Measurements from ENCODE around the gene PPARA. TPM values are rescaled to one million over a fixed set of nuclear protein-coding genes. Genes with fewer than 3 reads are reported as not detected.
A peak's percentile ranks its signal among the peaks of the same experiment; 100 is the strongest.

Gene PPARA
- total RNA-seq, 1 donor from 2014 or later: 13.0 TPM

DNA sequence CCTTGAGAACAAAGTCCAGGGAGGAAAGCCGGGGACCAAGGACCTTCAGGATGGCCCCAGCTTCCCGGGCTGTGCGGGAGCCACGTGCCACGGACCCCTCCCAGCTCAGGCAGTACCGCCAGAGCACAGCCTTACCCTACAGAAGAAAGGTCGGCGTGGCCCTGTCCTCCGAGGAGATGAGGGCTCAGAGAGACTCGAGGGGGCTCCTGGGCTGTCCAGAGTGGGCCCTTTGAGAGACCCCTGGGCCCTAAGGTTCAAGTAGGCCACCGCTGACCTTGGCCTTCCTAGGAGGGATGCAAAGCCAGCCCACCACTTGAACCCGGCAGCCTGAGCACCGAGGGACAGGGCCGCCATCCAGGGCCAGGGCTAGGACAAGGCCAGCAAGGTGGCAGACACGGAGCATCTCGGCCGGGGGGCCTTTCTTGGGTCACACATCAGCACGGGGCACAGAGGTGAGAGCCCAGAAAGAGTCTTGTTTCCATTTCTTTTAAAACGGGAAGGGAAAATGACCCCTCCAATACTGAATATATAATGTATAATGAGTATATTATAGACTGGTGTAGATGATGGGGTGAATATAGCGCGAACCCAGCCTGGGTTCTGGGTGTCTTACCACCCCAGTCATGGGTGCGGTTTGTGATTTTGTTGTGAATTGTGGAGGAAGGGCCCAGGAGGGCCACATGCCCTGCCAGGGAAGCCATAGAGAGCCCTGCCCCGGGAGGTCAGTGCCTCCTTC, 34.4 kb upstream of the PPARA start:
- TF ChIP-seq CTCF (IDR thresholded peaks at IDR 0.05; ENCODE audit: unreplicated experiment): no peak
- Mint-ChIP-seq H3K36me3 (no peaks in the 10 kb centered on the region), H3K4me3 (no peak overlapping the region), H3K4me1 (no peaks in the 10 kb centered on the region), H3K27me3 (ENCODE audit: low read depth) (no peaks in the 10 kb centered on the region), H3K27ac (no peak overlapping the region), H3K9me3 (no peaks in the 10 kb centered on the region)
- DNase-seq (ENCODE audit: low spot score in 2 of 2, unreplicated experiment in 2 of 2): no peak

DNA sequence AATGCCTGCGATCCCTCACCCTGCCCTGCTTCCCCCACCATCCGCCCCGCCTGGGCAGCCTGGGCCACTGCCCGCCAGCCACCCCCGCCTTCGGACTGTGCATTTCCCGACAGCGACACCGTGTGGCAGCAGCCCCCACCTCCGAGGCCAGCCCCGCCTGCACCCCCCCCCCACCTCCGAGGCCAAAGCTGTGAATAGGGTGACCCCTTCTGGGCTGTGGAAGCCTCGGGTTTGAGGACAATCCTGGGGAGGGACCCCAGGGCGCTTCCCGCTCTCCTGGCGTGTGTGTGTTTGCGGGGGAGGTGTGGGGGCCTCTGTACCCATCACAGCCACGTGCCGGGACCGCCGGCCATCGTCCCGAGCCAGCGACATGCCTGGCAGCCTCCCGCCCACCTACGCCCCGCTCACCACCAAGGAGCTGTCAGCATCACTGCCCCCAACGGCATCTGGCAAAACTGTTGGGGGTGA, 33.8 kb upstream of the PPARA start:
- Mint-ChIP-seq H3K9me3 (no peaks in the 10 kb centered on the region), H3K4me1 (no peaks in the 10 kb centered on the region), H3K36me3 (no peaks in the 10 kb centered on the region), H3K4me3 (no peak overlapping the region), H3K27ac (no peak overlapping the region), H3K27me3 (ENCODE audit: low read depth) (no peaks in the 10 kb centered on the region)
- peak; percentile 77 for TF ChIP-seq CTCF (IDR thresholded peaks at IDR 0.05; ENCODE audit: unreplicated experiment)
- peak; percentile 88 to 90 for DNase-seq (ENCODE audit: low spot score in 2 of 2, unreplicated experiment in 2 of 2)

DNA sequence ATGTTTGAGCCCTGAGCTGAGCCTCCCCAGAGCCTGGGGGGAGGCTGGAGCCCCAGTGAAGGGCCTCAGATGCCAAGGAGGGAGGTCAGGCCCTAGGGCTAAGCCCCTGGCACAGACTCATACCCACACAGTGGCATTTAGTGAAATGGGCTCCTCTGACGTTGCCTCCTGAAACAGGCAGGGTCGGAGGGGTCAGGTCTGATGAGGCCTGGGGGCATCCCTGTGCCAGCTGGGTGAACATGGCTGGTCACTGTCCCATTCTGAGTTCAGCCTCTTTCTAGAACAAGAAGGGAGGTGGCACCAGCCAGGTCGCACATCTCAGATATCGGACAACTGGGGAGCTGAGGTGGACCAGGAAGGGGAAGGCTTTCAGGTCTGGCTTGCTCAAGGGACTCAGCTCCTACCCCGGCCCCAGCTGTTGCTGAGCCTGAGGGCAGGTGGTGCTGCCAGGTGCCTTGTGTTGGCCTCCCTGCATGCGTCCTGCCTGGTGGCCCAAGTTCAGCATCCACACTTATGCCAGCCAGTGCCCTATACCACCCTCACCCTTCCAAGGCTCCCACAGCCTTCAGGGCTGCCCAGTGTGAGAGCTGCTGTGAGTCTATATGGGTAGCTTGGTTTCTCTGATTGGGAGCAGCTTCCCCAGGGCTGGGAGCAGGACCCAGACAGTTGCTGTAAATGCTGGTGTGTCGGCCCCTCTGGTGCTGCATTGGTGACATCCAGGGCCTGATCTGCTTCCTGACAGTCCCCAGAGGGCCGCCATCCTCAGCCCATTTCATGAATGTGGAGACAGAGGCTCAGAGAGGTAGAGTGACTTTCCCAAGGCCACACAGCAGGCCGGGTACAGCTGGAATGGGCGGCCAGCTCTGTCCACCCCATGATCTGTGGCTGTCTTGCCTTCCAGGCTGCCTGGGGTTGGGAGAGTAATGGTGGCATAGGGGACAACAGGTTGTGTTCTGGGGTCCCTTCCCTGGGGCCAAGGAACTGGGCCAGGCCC, 32.8 kb upstream of the PPARA start:
- no peak for TF ChIP-seq CTCF (IDR thresholded peaks at IDR 0.05; ENCODE audit: unreplicated experiment)
- no peaks in the 10 kb centered on the region for H3K27me3 Mint-ChIP-seq (ENCODE audit: low read depth)
- no peak overlapping the region for H3K27ac Mint-ChIP-seq
- no peak for DNase-seq (ENCODE audit: low spot score in 2 of 2, unreplicated experiment in 2 of 2)
- H3K36me3 Mint-ChIP-seq: no peaks in the 10 kb centered on the region
- no peaks in the 10 kb centered on the region for H3K4me1 Mint-ChIP-seq
- H3K4me3 Mint-ChIP-seq: no peak overlapping the region
- H3K9me3 Mint-ChIP-seq: no peaks in the 10 kb centered on the region

- no peak for DNase-seq (ENCODE audit: low spot score in 2 of 2, unreplicated experiment in 2 of 2)
- Mint-ChIP-seq H3K27me3 (ENCODE audit: low read depth) (no peaks in the 10 kb centered on the region), H3K27ac (no peak overlapping the region), H3K4me1 (no peaks in the 10 kb centered on the region), H3K36me3 (no peaks in the 10 kb centered on the region), H3K9me3 (no peaks in the 10 kb centered on the region), H3K4me3 (no peak overlapping the region)
- TF ChIP-seq CTCF (IDR thresholded peaks at IDR 0.05; ENCODE audit: unreplicated experiment): no peak
Observed at GRCh38 chr22:46119093-46119728, 31.1 kb upstream of the PPARA start.

DNA sequence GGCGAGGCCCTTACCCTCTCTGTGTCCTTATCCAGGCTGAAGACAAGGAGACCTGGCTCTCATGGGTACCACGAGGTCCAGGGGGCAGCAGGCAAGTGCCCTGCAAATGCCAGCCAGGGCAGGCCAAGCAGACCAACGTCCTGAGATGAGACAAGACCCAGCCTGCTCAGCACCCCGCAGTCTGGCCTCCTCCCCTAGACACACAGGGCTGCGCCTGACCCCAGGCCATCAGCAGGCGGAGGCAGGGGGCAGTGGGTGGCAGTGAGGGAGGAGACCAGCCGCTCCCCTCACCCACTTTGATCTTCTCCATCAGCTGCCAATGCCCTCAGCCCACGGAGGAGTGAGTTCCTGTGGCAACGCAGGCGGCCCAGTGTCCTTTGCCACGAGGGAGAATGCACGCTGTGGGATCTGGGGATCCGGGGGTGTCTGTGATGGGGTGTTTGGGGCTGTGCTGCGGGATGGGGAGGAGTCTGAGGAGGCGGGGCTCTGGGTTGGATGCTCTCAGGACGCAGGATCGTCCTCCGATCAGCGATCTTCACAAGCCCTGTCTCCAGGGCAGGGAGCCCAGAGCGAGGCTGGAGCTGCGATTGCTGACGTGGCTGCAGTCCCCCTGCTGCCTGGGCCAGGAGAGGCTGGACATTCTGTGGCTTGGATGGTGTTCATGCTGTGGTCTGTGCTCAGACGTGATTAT, 30.5 kb upstream of the PPARA start:
- TF ChIP-seq CTCF (IDR thresholded peaks at IDR 0.05; ENCODE audit: unreplicated experiment): no peak
- Mint-ChIP-seq H3K4me1 (no peaks in the 10 kb centered on the region), H3K36me3 (no peaks in the 10 kb centered on the region), H3K27ac (no peak overlapping the region), H3K4me3 (no peak overlapping the region), H3K27me3 (ENCODE audit: low read depth) (no peaks in the 10 kb centered on the region), H3K9me3 (no peaks in the 10 kb centered on the region)
- no peak for DNase-seq (ENCODE audit: low spot score in 2 of 2, unreplicated experiment in 2 of 2)

Data from mesothelial cell of epicardium (in vitro differentiated cells).